HT1080 (cell line): ENCODE results near the gene ZC3H12A. TPM values are rescaled to one million over a fixed set of nuclear protein-coding genes. Genes with fewer than 3 reads are reported as not detected.

Source experiments
- small RNA-seq: library from RNA; depleted of rRNA; stranded (forward); fragments of <200 nt; gene quantifications from one replicate; pipeline ENCODE3, GENCODE V24; 2014
- total RNA-seq: library from RNA; depleted of rRNA; stranded (reverse); fragments of >200 nt; shearing (Covaris generic); gene quantifications from 2 replicates; pipeline ENCODE4 v1.2.3, GENCODE V29; 2014; rRNA removed

ZC3H12A gene
- total RNA-seq, 1 experiment from 2014 or later = 8.7 TPM

Small RNAs within 50 kb of the gene (small RNA-seq; reads per million reads assigned to genes)
- gene MIR5581 = not detected

Other genes with a start within 250 kb of the ZC3H12A start
- gene MEAF6, start 40.2 kb downstream of the ZC3H12A start, total RNA-seq = 65.4 and 72.9 TPM in 2 replicates
- 11.3 and 16.5 TPM in 2 replicates for gene SNIP1, start 79.7 kb downstream of the ZC3H12A start, total RNA-seq
- not detected in 2 replicates for gene DNALI1, start 82.4 kb downstream of the ZC3H12A start, total RNA-seq
- 105 and 111 TPM in 2 replicates for gene GNL2, start 121.4 kb downstream of the ZC3H12A start, total RNA-seq
- gene RSPO1, start 160.3 kb downstream of the ZC3H12A start, total RNA-seq = not detected in 2 replicates
- gene CDCA8, start 217.9 kb downstream of the ZC3H12A start, total RNA-seq = 29.3 and 38.4 TPM in 2 replicates